HG02884 (cell line): ENCODE measurements around the gene TRAPPC1.
A peak's percentile ranks its signal among the peaks of the same experiment; 100 is the strongest.

ENCODE experiments used
- ATAC-seq: cut with Tn5 transposase; IDR thresholded peaks from one replicate; pipeline ENCODE4 v1.9.1; 2021; ENCODE audit warnings: mild to moderate bottlenecking, moderate library complexity; ENCODE audit not compliant: unreplicated experiment

Gene TRAPPC1

DNA sequence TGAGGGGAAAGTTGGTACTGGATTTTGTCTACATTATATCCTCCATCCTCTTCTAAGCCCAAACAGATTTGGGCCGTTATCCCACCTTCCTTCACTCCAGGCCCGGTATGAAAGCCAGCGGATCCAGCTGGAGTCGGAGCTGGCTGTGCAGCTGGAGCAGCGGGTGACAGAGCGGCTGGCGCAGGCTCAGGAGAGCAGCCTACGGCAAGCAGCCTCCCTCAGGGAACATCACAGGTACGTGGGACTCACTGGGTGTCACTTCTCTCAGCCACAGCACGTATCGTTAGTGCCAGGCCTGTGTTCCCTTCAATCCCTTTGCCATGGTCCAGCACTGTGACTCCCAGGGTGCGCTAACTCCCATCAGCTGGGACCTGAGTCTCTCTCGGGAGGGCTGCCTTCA, 11.5 kb upstream of the TRAPPC1 start:
- no peak for ATAC-seq

GRCh38 chr17:7940743-7941142, 9.0 kb upstream of the TRAPPC1 start:
- no peak for ATAC-seq

- no peak for ATAC-seq
Measured at GRCh38 chr17:7940034-7940433, 8.3 kb upstream of the TRAPPC1 start.

DNA sequence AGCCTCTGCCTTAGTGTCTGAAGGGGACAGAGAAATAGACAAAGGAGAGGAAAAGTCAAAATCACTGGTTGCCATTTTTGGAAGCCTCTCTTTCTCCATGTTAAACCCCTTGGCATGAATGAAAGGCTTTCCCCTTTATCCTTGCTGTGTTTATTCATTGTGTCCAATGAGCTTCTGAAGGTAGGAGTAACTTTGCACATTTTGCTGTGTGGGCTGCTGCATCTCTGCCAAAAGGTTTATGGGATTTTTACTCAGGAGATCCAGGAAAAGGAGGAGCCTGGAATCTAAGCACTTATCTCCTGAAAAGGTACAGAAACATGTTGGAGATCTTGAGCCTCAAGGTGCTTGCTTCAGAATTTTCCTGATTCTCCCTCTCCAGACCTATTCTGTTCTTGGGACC, 4.1 kb upstream of the TRAPPC1 start:
- no peak for ATAC-seq

DNA sequence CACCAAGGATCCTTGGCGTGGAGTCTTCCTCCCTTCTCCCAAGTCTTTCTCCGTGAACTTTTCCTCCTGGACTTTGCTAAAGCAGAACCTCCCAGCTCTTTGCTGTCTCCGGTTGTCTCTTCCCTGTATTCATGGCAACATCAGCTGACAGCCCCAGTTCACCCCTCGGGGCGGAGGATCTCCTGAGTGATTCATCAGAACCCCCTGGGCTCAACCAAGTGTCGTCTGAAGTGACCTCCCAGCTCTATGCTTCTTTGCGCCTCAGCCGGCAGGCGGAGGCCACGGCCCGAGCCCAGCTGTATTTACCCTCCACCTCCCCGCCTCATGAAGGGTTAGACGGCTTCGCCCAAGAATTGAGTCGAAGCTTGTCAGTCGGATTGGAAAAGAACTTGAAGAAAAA, 1.2 kb upstream of the TRAPPC1 start:
- no peak for ATAC-seq

DNA sequence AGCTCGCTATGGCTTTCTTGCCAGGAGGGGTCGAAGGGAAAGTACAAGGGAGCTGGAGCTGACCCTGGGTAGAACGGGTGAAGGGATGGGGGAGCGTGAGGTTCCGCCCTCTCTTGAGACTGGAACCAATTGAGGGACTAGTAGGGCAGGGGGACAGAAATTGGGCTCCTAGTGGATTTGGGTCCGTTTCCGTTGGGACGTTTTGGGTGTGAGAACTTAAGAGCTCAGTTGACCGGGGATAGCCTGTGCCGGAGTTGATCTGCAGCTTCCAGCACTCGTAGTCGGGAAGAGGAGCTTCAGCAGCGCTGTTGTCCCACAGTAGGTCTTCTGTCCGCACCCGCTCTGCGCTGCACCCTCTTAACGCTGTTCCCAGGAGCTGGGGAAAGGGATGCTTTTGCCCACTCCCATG, 741 bp upstream of the TRAPPC1 start:
- peak; percentile 6 for ATAC-seq

- no peak for ATAC-seq
Measured at GRCh38 chr17:7930841-7931631, 710 bp downstream of the TRAPPC1 start.

DNA sequence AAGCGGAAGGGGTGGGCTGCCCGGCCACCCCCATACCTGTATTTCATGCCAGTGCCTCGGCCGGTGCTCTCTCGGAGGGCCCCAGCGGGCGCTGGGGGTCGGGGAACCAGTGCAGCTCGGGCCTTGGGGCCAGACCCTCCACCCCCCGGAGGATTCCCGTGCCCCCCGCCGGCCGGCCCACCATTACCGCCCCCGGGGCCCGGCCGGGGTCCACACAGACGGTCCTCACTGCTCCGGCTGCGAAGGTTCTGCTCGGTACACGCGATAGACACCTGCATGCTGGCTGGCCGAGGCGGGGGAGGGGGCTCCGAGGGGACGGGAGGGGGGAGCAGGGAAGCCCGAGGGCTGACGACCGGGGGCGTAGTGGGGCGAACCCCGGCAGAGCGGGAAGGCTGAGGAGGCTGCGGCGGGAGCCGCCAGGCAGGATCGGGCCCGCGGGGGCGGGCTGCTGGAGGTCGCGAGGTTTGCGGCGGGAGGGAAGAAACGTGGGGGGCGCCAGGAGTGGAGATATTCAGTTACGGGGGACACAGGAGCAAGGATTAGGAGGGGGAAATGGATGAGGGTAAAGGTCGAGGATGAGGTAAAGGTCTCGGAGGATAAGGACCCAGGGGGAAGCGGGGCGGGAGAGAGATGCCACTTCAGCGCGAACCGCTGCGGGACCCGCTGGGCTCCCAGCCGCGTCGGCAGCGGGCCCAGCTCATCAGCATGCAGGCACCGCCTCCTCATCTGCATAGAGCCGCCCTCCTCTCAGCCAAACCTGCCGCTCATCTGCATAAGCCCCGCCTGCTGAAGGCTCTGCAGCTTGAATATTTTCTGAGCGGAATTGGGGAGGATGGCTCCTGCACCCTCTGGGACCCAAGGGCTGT, 2.4 kb downstream of the TRAPPC1 start, which contains the start of gene KCNAB3:
TSS of gene KCNAB3 (minus strand) at position 699 of the 866 bp plus-strand sequence. CDS start at position 278, 421 bp downstream.
- ATAC-seq = no peak

DNA sequence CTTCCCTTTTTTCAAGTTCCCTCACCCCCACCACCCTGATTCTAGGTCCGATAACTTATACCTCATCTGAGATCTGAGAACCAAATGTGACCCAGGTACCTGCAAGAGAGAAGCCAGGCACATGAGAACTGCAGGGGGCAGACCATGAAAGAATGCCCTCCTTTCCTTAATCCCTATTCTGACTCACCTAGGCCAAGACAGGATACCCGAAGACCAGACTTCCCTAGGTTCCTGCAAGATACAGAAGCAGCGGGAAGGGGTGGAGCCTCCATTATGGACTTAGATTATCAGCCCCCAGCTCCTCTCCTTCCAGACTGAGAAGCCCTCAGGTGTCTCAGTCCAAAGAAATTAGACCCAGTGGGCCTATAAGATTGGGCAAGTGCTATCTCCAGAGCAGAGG, 4.2 kb downstream of the TRAPPC1 start:
- ATAC-seq = no peak

GRCh38 chr17:7922845-7923628, 8.7 kb downstream of the TRAPPC1 start:
- ATAC-seq = no peak

- no peak for ATAC-seq
Measured at GRCh38 chr17:7922269-7922844, 9.4 kb downstream of the TRAPPC1 start.

GRCh38 chr17:7916808-7917207, 14.9 kb downstream of the TRAPPC1 start:
- ATAC-seq = no peak

DNA sequence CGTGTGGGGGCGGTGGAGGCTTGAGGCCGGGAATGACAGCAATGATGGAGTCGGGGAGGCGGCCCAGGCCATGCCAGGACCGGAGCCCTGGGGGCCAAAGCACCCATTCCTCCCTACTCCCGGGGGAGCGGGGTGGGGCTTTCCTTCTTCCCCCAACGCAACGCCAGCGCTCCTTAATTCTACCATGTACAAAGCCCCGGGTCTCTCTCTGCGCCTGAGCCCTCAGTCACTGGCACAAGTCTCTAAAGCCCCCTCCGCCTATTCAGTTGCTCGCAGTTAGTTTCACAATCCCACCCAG, 15.4 kb downstream of the TRAPPC1 start:
- no peak for ATAC-seq

DNA sequence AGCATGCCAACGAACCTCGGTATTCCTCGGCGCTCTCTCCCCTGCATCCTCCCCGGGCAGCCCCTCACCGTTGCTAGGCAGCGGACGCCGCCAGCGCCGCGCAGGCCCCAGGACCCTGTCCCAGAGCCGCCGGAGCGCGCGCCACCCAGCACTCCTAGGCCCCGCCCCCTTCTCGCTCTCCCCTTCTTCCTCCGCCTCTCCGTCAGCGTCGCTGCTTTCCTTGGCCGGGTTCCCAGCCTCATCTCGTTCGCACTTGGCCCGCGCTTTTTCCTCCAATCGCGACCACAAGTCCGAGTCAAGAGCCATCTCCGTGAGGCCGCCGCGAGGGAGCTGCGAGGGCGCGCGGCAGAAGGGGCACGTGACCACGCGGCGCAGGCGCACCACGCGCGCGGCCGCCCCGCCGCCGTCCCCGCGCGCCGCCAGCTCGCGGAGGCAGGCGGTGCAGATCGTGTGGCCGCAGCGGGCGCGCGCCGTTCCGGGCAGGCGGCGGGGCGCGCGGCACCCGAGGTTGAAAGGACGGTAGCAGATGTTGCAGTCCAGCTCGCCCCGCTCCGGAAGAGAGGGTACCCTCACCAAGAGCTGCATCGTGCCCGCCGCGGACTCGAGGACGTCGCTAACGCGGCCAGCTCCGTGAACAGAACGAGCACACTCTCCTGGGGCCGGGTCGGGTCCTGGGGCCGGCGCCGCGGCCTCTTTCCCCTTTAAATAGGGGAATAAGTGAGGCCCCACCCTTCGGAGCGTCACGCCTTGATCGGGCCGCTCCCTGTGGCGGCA, 15.9 kb downstream of the TRAPPC1 start, which contains the start of gene RNF227:
TSS of gene RNF227 (minus strand) at position 679 of the 774 bp plus-strand sequence. CDS start at position 585, 94 bp downstream.
- ATAC-seq = peak; percentile 55

DNA sequence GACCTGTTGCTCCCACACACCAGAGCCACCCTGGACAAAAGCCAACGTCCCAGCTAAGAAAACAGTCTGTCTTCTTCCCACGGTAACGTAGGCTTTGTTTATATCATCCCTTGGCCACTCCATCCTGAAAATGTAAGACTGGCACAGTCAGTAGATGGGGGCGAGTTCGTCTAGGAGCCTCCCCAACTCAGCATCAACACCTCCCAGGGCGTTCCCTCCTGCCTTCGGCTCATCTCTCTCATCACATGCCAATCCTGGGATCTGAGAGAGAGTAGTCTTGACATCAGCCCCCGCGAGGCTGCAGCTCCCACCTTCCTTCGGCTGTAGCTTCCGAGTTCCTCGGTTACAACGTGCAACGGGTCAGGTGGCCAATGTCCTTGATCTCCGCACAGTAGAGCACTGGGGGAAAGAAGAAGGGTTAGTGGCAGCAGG, 16.6 kb downstream of the TRAPPC1 start:
- ATAC-seq = no peak

GRCh38 chr17:7912927-7913524, 18.7 kb downstream of the TRAPPC1 start:
- no peak for ATAC-seq

GRCh38 chr17:7911116-7911515, 20.6 kb downstream of the TRAPPC1 start:
- no peak for ATAC-seq

GRCh38 chr17:7910711-7911110, 21.0 kb downstream of the TRAPPC1 start:
- no peak for ATAC-seq

DNA sequence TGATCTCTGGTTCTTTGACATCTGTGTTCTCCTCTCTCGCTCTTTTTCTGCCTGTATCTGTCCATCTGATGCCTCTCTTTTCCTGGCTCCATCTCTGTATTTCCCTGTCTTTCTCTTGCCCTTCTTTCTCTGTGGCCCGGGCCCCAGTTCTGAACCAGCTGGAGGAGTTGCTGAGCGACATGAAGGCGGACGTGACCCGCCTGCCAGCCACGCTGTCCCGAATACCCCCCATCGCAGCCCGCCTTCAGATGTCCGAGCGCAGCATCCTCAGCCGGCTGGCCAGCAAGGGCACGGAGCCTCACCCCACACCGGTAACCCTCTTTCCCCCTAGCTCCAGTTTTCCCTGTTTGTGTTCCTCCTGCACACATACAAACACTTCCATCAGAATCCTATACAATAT, 21.5 kb downstream of the TRAPPC1 start:
- ATAC-seq = no peak

DNA sequence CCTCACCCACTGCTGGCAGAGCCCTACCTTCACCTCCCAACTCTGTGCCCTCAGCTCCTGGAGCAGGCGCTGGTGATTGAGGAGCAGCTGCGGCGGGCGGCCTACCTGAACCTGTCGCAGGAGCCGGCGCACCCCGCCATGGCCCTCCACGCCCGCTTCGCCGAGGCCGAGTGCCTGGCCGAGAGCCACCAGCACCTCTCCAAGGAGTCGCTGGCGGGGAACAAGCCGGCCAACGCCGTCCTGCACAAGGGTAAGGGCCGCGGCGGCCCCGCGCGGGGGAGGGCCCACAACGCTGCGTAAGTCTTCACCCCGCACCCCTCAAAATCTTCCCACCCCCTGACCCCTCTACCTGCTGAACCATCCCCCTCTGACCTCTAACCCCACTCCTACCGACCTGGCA, 22.7 kb downstream of the TRAPPC1 start:
- ATAC-seq = no peak
